ENCODE results near the gene PSMC3. TPM values are rescaled to one million over a fixed set of nuclear protein-coding genes. Genes with fewer than 3 reads are reported as not detected.

PSMC3 gene
- total and polyA plus RNA-seq, 2 of the 13 experiments (the other 11 are each of a cell fraction or from before 2014, with no cell fraction given), result 75.8 to 214 TPM

DNA sequence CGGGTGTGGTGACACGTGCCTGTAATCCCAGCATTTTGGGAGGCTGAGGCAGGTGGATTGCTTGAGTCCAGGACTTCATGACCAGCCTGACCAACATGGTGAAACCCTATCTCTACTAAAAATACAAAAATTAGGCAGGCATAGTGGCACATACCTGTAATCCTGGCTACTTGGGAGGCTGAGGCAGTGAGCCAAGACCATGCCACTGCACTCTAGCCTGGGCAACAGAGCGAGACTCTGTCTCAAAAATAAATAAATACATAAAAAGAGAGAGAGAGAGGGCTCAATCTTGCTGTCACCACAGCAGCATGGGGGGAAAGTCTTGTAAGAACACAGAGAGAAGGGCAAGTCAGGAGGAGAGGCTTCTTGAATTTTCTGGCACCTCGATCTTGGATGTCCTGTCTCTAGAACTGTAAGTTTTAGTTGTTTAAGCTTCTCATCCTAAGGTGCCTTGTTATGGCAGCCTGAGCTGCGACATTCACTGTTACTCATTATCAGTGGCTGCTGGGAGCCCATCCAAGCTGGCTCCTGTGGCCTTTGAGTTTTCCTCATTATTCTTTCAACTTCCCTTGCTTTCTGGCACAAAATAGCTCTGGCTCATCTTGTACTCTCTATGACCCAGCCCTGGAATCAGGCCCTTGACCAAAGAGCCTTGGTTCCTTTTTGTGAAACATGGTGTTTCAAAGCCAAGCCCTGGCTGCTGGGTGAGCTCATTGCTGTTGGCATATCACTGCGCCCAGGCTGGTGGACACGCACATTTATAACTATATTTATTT lies 8.0 kb upstream of the PSMC3 start:
- H3K9ac ChIP-seq (ENCODE audit: insufficient read depth, low read depth, low read length), result no peak overlapping the region
- no peak overlapping the region for H3K4me2 ChIP-seq (ENCODE audit: low read depth, low read length)
- 82% methylated on average over 7 of the region's 7 CpGs for WGBS (ENCODE audit: low lambda C conversion rate)
- ChIA-PET POLR2A (interaction anchor here (2.3 kb wide), 1 partner anchor 25 kb away, joined by 6 read pairs; the partner anchor contains the start of gene SLC39A13), CTCF (ENCODE audit: low intra/inter-chr PET ratio, low total read pairs) (no interaction called here)
- in situ Hi-C loops (cut with HindIII; ENCODE audit: extremely low pct_ligation_motif_present, low pct_unique_long_range_greater_than_20kb), result no loop called here
- no peaks in the 10 kb centered on the region for H3K36me3 ChIP-seq (replicated peaks in 1 of 2; ENCODE audit: control insufficient read depth in 1 of 2, insufficient read depth in 2 of 2, low read length in 2 of 2)
- TF ChIP-seq KLF13 (CRISPR knock-in tag; IDR thresholded peaks at IDR 0.05) (no peak), ZNF747 (CRISPR knock-in tag; IDR thresholded peaks at IDR 0.05; ENCODE audit: borderline replicate concordance) (no peak), SKI (IDR thresholded peaks at IDR 0.05; ENCODE audit: partially characterized antibody) (no peak), POLR2AphosphoS5 (IDR thresholded peaks at IDR 0.05; ENCODE audit: low read depth, low read length) (no peak)
- H4K20me1 ChIP-seq (ENCODE audit: insufficient read depth, low read length), result no peaks in the 10 kb centered on the region
- intact Hi-C loops (cut with micrococcal nuclease; ENCODE audit: unreplicated experiment), result no loop called here
- H3K79me2 ChIP-seq (ENCODE audit: insufficient read depth, low read length), result no peaks in the 10 kb centered on the region
- no TSS peak for BruUV-seq (replicated peaks)
- no peaks in the 10 kb centered on the region for H3K9me3 ChIP-seq (ENCODE audit: low read length)
- H2AFZ ChIP-seq (ENCODE audit: low read length), result no peak overlapping the region
- H3K27me3 ChIP-seq (ENCODE audit: control insufficient read depth in 1 of 2, insufficient read depth in 2 of 2, low read length in 2 of 2), result no peaks in the 10 kb centered on the region; a peak in 1 of 5 replicates
- no peak for FAIRE-seq
- DNase-seq (ENCODE audit: low spot score), result no peak
- H3K4me3 ChIP-seq (replicated peaks in 1 of 3; ENCODE audit: insufficient read depth in 1 of 3, low read depth in 2 of 3, low read length in 3 of 3), result no peak overlapping the region
- no peak for ATAC-seq
- H3K4me1 ChIP-seq (ENCODE audit: insufficient read depth, low read length), result peaks cover 85% of the 10 kb centered on the region
- H3K27ac ChIP-seq (ENCODE audit: extremely low read length, insufficient read depth, low read length), result no peak overlapping the region

DNA sequence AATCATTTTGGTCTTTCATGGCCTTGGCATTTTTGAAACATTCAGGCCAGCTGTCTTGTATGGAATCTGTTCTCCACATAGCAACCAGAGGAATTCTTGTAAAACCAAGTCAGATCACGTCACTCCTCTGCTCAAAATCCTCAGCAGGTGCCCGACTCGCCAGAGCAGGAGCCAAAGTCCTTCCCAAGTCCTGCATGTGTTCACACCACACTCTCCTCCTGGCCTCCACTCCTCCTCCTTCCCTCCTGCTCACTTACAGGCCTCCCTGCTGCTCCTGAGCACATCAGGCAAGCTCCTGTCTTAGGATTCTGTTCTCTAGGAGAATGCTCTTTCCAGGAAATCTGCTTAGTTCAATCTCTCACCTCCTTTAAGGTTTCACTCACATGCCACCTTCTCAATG lies 6.9 kb upstream of the PSMC3 start:
- CTCF ChIA-PET (ENCODE audit: low intra/inter-chr PET ratio, low total read pairs), result no interaction called here
- intact Hi-C loops (cut with micrococcal nuclease; ENCODE audit: unreplicated experiment) (no loop called here), in situ Hi-C loops (cut with HindIII; ENCODE audit: extremely low pct_ligation_motif_present, low pct_unique_long_range_greater_than_20kb) (no loop called here)
- no TSS peak for BruUV-seq (replicated peaks)
- no peaks in the 10 kb centered on the region for H4K20me1 ChIP-seq (ENCODE audit: insufficient read depth, low read length)
- POLR2A ChIA-PET, result no interaction called here
- no peak for FAIRE-seq
- no peak overlapping the region for H2AFZ ChIP-seq (ENCODE audit: low read length)
- 0 out of 2 replicates have a peak overlapping the region, but pooled peaks have one; percentile 29 for H3K9ac ChIP-seq (ENCODE audit: insufficient read depth, low read depth, low read length)
- no peaks in the 10 kb centered on the region; a peak in 1 of 5 replicates for H3K27me3 ChIP-seq (ENCODE audit: control insufficient read depth in 1 of 2, insufficient read depth in 2 of 2, low read length in 2 of 2)
- H3K4me2 ChIP-seq (ENCODE audit: low read depth, low read length), result peak overlapping the region; percentile 45
- H3K4me1 ChIP-seq (ENCODE audit: insufficient read depth, low read length), result peaks cover 75% of the 10 kb centered on the region
- no peak overlapping the region for H3K4me3 ChIP-seq (replicated peaks in 1 of 3; ENCODE audit: insufficient read depth in 1 of 3, low read depth in 2 of 3, low read length in 3 of 3)
- H3K27ac ChIP-seq (ENCODE audit: extremely low read length, insufficient read depth, low read length), result peak overlapping the region; percentile 36
- 10% methylated on average over 3 of the region's 3 CpGs for WGBS (ENCODE audit: low lambda C conversion rate)
- no peaks in the 10 kb centered on the region for H3K79me2 ChIP-seq (ENCODE audit: insufficient read depth, low read length)
- H3K36me3 ChIP-seq (replicated peaks in 1 of 2; ENCODE audit: control insufficient read depth in 1 of 2, insufficient read depth in 2 of 2, low read length in 2 of 2), result no peaks in the 10 kb centered on the region
- peak; percentile 27 for DNase-seq (ENCODE audit: low spot score)
- ATAC-seq, result no peak
- no peaks in the 10 kb centered on the region for H3K9me3 ChIP-seq (ENCODE audit: low read length)
- TF ChIP-seq, protein P1, sequence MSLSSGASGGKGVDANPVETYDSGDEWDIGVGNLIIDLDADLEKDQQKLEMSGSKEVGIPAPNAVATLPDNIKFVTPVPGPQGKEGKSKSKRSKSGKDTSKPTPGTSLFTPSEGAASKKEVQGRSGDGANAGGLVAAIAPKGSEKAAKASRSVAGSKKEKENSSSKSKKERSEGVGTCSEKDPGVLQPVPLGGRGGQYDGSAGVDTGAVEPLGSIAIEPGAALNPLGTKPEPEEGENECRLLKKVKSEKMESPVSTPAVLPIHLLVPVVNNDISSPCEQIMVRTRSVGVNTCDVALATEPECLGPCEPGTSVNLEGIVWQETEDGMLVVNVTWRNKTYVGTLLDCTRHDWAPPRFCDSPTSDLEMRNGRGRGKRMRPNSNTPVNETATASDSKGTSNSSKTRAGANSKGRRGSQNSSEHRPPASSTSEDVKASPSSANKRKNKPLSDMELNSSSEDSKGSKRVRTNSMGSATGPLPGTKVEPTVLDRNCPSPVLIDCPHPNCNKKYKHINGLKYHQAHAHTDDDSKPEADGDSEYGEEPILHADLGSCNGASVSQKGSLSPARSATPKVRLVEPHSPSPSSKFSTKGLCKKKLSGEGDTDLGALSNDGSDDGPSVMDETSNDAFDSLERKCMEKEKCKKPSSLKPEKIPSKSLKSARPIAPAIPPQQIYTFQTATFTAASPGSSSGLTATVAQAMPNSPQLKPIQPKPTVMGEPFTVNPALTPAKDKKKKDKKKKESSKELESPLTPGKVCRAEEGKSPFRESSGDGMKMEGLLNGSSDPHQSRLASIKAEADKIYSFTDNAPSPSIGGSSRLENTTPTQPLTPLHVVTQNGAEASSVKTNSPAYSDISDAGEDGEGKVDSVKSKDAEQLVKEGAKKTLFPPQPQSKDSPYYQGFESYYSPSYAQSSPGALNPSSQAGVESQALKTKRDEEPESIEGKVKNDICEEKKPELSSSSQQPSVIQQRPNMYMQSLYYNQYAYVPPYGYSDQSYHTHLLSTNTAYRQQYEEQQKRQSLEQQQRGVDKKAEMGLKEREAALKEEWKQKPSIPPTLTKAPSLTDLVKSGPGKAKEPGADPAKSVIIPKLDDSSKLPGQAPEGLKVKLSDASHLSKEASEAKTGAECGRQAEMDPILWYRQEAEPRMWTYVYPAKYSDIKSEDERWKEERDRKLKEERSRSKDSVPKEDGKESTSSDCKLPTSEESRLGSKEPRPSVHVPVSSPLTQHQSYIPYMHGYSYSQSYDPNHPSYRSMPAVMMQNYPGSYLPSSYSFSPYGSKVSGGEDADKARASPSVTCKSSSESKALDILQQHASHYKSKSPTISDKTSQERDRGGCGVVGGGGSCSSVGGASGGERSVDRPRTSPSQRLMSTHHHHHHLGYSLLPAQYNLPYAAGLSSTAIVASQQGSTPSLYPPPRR (CRISPR knock-in tag; IDR thresholded peaks at IDR 0.05; ENCODE audit: borderline replicate concordance), result no peak
- TF ChIP-seq ZNF121 (CRISPR knock-in tag; IDR thresholded peaks at IDR 0.05) (no peak), ZKSCAN5 (CRISPR knock-in tag; IDR thresholded peaks at IDR 0.05) (0 out of 2 replicates have a peak, but pooled peaks have one; percentile 46)
- TF ChIP-seq, protein P2, sequence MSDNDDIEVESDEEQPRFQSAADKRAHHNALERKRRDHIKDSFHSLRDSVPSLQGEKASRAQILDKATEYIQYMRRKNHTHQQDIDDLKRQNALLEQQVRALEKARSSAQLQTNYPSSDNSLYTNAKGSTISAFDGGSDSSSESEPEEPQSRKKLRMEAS (IDR thresholded peaks at IDR 0.05), result peak; percentile 62; the same call in 1 of the 2 replicates
